Epithelial cell of proximal tubule (primary cell): Measurements from ENCODE around the gene C16orf78. TPM values are rescaled to one million over a fixed set of nuclear protein-coding genes. Genes with fewer than 3 reads are reported as not detected.

ENCODE experiments used
- DNase-seq: peaks from one replicate; pipeline ENCODE4 v3.0.0-alpha.2; 2011; ENCODE audit warnings: low read depth
- H3K4me3 ChIP-seq: 2 replicates; pipeline ENCODE4 v1.5.1; 2011; ENCODE audit warnings: low read depth, mild to moderate bottlenecking, low read length
- CTCF ChIP-seq: conservative IDR thresholded peaks from 2 replicates; pipeline ENCODE4 v1.5.1; 2012; ENCODE audit warnings: low read depth, mild to moderate bottlenecking, low read length
- total RNA-seq: library from RNA; depleted of rRNA; stranded (reverse); fragments of >200 nt; gene quantifications from 2 replicates; pipeline ENCODE4 v1.2.3, GENCODE V29; 2015

C16orf78 gene
- total RNA-seq, result not detected in 2 replicates

GRCh38 chr16:49373504-49373903 lies at the start of gene C16orf78:
TSS of gene C16orf78 (plus strand) at chr16:49373804. CDS start at chr16:49373940, 136 bp downstream.
- no peak for DNase-seq
- TF ChIP-seq CTCF, result no peak

GRCh38 chr16:49324703-49325102 lies 48.9 kb upstream of the C16orf78 start:
- no peak for DNase-seq
- no peak for TF ChIP-seq CTCF
- no peak overlapping the region for H3K4me3 ChIP-seq

More at GRCh38 chr16:49373504-49373903, at the start of gene C16orf78:
- no peak within 1 kb of the TSS for H3K4me3 ChIP-seq

GRCh38 chr16:49327466-49327865 lies 46.1 kb upstream of the C16orf78 start:
- H3K4me3 ChIP-seq, result no peak overlapping the region
- DNase-seq, result no peak
- TF ChIP-seq CTCF, result no peak

- no peak for TF ChIP-seq CTCF
- DNase-seq, result no peak
- no peak overlapping the region for H3K4me3 ChIP-seq
Measured at GRCh38 chr16:49328325-49328724, 45.3 kb upstream of the C16orf78 start.

GRCh38 chr16:49330562-49331201 lies 42.9 kb upstream of the C16orf78 start:
- no peak for DNase-seq
- no peak overlapping the region for H3K4me3 ChIP-seq
- no peak for TF ChIP-seq CTCF

- DNase-seq, result no peak
- TF ChIP-seq CTCF, result no peak
- no peak overlapping the region for H3K4me3 ChIP-seq
Measured at GRCh38 chr16:49332589-49333258, 40.9 kb upstream of the C16orf78 start.

- TF ChIP-seq CTCF, result no peak
- H3K4me3 ChIP-seq, result no peak overlapping the region
- DNase-seq, result no peak
Measured at GRCh38 chr16:49333259-49333597, 40.4 kb upstream of the C16orf78 start.
